ENCODE measurements around the gene DUSP22.

Gene DUSP22

DNA sequence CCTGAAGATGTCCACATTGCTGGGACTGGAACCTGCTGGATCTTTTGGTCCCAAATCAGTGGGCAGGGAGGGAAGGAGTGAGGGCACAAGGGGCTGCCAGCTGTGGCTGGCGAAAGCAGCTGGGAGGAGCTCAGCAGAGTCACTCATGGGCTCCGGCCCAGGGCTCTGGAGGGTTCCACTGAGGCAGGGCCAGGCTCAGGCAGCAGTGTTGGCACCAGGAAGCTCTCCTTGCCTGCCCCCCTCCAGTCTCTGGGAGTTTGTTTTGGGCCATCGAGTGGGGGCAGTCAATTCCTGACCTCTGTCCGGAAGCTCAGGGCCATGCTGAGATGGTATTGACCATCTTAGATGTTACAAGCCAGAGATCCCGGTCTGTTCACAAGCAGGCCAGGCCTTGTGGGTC is 60.2 kb downstream of the DUSP22 start:
- no peak for DNase-seq (ENCODE audit: low spot score)

DNA sequence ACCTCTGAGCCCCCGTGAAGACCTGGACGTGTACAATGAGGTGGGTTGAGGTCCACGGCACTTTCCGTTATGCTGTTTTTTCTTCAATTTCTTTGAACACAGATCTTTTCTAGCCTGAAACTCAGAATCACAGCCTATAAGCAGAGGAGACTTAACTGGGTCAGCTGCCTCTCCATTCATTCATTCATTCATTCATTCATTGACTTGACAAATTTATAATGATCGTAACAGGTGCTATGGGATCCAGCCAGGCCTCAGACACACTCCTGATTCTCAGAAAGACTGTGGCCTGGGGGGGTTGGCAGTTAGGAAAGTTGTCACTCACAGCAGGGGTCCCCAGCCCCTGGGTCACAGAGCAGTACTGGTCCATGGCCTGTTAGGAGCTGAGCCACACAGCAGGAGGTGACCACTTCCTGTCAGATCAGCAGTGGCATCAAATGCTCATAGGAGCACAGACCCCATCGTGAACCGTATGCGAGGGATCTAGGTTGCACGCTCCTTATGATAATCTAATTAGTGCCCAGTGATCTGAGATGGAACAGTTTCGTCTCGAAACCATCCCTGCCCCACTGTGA is 60.7 kb downstream of the DUSP22 start:
- no peak for DNase-seq (ENCODE audit: low spot score)

DNA sequence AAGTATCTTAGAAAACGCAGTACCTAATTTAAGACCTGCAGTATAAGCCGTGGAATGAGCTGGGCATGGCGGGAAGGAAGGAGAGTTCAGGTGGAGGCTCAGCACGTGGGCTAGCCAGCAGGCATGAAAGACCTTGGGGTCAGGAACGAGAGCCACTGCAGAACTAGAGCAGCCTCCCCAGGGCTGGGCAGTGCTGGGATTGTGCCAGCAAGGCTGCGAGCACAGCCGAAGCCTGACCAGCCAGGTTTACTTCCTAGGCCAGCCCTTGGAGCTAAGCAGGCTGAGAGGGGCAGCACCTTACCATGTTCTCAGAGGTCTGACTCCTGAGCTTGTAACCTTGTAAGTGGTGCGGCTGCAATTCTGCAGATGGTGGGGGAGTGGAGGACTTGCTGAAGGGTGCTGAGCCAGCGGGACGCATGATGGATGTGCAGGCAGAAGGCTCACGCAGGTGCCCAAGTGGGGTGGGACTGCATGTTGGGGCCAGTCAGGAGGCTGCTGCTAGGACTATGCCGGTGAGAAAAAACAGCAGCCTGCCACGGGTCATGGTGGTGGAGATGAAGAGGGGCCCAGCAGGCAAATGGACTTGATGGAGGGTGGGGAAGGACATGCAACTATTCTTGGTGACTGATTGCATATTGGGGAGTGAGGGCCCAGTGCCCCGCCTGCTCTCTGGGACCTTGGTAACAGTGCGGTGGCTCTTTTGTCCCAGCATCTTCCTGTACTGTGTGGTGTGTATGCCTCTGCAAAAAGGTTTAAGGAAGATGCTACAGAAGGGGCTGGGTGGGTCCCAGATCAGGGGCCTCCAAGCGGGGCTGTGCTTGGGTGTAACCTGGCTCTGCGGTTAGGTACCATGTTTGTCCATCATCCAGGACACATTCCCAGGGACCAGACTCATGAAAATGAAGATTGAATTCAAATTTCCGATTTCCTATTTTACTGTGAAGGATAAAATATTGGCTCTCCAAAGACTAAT is 61.6 kb downstream of the DUSP22 start:
- no peak for DNase-seq (ENCODE audit: low spot score)

DNA sequence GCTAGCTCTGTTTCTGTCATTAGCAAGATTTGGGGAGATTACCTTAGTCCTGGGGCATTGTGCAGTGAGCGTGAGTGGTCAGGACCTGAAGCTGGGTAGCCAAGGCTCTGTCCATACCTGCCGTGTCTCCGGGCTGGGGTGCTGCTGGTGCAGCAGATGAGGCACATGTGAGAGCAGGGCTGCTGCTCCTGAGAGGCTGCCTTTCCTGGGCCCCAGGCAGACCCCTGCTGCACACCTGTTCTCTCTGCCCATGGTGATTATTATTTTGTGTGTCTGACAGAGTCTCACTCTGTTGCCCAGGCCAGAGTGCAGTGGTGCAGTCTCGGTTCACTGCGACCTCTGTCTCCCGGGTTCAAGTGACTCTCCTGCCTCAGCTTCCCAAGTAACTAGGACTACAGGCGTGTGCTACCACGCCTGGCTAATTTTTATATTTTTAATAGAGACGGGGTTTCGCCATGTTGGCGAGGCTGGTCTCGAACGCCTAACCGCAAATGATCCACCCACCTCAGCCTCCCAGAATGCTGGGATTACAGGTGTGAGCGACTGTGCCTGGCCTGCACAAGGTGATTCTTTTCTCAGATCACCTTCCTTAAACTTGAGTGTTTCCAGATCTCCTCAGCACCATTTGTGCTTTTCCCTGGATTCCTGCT is 62.5 kb downstream of the DUSP22 start:
- DNase-seq (ENCODE audit: low spot score), result no peak

DNA sequence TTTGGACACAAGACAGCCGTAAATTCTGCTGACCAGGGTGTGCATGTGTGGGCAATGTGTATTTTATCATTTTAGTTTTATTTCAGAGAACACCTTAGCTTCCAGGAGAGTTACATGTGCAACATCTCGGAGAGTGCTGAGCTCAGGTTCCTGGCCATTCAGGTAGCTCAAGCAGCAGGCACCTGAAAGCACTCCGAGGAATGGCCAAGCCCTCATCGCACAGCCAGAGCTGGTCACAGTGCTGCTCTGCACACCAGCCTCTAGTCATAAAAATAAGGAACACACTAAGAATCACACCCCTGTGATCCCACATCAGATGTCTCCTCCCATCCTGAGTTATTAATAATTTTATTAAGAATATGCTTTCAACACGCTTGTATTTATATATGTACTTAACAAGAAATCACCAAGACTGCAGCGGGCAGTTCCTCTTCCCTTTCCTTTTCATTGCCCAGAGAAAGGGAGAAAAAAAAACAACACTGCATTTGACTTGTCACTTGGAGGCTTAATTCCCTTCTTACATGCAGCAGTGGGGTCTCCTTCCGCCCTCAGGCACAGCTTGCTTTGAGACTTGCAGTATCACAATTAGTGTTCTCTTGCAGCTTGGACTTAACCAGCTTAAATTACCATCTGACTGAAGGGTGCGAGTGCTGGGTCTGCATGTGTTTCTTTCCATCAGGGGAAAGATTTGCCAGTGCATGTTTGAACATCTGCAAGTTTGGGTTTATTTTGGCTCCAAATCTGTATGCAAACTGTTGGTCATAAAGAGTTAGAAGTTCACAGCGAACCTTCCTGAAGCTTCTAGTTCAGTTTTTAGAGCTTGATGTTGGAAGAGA is 63.3 kb downstream of the DUSP22 start:
- no peak for DNase-seq (ENCODE audit: low spot score)

DNA sequence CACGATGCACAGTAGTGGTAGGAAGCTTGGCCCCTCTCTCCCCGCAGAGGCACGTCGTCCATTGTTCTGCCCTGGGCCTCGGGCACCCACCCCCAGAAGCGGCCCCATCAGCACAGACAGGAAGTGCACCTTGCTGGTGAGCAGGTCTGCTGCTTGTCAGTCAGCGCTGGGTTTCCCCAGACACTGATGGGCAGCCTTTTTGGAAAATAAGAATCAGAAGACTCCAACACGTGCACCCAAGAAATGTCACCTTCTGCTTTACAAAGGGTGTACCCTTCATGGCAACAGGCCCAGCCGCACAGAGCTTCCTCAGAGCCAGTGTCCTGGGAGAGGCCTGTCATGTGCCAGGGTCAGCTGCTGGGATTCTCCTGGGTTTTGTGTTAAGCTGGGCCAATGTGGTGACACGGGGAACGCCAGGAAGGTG is 64.6 kb downstream of the DUSP22 start:
- no peak for DNase-seq (ENCODE audit: low spot score)

DNA sequence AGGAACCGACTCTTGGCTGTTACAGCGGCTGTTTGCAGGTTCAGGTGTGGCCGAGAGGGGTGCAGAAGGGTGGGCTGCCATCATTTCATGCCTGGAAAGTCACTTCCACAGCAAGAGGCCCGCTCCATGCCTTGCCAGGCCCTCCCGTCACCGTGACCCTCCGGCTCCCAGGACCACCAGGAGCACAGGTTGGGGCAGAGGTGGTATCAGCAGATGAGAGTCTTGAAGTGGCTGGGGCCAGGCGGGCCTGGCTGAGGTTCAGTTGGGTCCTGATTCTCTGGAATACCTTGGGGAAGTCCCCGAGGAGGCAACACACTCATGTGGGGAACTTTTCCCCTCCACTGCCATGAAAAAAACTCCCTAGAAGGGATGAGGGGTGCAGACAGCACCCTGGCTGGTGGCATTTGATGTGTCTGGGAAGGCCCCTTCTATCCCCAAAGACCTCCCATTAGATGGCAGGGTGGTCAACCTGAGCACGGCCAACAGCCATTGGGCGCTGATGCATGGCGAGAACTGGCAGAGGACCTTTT is 65.0 kb downstream of the DUSP22 start:
- DNase-seq (ENCODE audit: low spot score), result no peak

DNA sequence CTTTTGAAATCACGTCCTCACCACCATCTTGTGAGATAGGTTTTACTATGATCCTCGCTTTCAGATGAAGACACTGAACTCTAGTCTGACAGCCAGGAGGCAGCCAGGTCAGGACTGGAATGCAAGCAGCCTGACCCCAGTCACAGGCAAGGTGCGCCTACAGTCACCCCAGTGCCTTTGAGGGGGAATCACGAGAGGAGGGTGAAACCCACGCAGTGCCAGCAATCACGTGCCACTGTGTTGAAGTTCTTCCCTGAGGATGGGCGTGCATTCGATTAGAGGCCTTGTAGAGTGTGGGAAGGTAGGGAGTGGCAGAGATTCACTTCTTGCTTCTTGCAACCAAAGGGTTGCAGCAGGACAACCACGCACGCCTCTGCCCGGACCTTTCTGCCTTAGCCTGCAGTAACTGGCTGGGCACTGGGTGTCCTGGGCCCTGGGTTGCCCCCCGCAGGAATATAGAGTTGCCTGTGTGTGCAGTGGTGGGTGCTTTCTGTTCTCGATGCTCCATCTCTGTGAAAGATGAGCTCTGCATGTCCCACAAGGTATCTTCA is 65.6 kb downstream of the DUSP22 start:
- DNase-seq (ENCODE audit: low spot score), result no peak

DNA sequence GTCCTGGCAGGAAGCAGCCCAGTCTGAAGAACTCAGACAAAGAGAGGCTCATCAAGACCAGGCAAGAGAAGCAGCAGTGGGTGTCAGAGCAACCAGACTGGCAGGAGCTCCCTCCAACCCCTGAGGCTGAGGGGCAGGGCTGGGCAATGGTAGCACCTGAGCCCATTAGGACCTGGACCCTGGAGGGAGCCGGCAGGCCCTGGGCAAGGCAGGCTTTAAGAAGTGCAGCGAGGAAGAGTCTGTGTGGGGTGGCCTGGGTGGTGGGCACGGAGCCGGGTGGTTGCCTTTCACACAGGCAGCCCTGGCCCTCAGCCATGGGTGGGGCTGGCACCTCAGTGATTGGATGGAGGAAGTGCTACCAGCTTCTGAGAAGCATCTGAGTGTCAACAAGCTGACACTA is 66.1 kb downstream of the DUSP22 start:
- no peak for DNase-seq (ENCODE audit: low spot score)

DNA sequence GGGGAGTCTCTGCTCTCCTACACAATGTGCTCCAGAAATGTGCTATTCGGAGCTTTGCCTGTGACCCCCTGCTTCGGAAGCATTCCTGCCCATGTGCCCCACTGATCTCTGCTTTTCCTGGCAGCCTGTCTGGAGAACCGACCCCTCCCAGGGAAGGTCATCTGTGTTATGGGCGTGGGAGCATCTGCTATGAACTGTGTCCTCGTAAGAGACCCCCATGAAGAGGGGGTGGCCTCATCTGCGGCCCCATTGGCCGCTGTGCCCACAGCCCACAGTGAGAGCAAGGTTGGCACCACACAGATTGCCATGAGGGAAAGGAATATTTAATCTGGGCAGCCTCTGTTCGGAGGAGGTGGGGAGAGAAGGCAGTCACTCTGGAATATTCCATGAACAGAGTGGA is 66.6 kb downstream of the DUSP22 start:
- no peak for DNase-seq (ENCODE audit: low spot score)

DNA sequence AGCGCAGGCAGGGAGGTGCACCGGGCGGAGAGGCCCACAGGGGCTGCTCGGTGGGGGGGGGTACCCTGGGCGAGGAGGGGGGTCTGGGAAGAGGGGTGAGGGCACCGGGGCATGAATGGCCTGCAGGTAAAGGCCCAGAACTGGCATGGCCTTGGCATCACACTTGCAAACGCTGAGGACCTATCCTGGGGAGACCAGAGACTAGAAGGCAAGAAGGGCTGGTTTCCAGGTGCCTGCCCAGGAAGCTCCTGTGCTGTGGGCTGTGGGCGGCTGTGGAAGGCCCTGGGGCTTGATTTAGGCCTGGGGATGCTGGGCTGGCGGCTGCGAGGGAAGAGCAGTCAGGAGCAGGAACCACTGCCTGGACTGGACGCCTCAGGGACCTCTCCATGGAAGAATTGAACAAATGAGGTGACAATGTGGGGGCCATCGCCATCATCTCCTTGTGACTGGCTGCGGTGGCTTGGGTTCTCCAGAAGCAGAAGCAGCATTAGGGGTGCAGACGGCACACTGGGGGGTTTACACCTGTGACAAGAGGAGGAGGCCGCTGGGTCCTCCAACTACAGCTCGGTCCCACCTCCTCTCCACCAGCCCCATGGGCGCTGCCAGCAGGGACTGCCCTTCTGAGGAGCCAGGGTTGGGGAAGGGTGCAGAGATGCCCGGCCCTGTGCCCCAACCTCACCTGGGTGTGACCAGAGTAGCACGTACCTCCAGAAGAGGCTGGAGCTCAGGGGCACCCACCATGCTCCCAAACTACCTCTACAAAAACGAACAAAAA is 67.2 kb downstream of the DUSP22 start:
- DNase-seq (ENCODE audit: low spot score), result no peak

DNA sequence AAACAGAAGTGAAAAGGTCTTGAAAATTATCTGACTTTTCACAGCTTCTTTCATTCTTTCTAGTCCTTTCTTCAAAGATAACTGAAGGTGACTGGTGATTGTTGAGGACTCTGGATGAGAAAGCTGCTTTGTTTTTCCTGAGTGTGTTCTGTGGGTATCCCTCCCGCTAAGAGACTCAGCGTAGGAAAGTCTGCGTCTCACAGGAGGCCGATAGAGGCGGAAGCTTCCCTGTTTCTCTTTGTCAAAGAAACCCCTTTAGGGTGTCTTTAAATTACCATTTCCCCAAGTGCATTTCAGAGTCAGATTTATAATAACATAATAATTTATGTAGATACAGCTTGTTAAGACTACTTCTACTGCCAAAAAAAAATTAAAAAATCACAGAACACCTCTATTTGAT is 68.1 kb downstream of the DUSP22 start:
- DNase-seq (ENCODE audit: low spot score), result no peak

DNA sequence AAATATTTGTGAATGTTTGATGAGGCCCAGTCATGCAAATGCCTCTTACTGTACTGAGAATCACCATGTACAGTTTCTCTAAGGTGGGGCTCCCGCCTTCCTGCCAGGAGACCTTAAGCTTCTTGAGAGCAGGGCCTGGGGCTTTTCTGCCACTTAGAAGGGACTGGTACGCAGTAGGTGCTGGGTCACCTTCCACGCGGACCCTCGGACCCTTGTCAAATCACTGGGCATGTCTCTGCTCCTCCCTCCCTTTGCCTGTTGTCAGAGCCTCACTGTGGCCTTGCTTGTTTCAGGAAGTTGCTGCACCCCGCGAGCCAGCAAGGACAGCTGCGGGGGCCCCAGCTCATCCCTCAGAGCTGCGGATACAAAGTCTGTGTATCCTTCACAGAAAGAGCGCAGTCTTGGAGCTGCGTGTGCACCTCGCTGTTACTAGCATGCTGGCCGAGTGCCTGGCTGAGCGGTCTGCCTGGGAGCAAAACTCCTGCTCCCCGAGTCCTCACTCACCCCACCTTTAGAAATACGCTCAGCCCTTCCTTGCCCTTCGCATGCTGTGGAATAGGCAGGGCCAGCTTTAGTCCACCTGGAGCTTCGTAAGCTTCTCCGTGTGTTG is 68.6 kb downstream of the DUSP22 start:
- no peak for DNase-seq (ENCODE audit: low spot score)

DNA sequence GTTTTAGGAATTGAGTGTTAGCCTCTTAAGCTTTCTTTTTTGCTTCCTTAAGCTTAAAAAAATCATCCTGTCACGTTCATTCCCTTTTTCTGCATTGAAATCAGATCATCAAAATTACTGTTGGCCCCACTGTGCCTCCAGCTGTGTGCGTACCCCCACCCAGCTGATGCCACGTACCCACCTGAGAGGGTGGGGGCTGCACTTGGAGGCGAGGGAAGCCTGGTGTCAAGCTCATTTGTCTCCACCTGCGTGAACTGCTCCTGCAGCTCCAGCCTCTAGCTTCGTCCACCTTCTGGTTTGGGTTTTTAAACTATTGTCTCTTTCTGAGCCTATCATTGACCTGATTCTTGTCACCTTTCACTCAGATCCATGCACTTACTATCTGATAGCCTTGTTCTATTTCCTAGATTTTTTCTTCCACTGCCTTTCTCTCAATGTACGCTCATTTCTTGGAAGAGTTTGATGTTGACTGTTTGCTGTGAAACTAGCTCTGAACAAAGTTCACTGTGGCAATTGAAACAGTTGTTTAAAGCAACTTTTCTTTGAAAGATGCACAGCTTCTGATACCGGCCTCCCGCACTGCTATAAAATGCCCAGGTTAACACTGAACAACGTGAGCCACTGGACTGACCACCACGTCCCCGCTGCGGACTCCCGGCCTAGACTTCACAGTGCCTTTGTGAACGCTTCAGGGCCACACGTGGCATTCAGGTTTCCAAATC is 69.3 kb downstream of the DUSP22 start:
- no peak for DNase-seq (ENCODE audit: low spot score)

DNA sequence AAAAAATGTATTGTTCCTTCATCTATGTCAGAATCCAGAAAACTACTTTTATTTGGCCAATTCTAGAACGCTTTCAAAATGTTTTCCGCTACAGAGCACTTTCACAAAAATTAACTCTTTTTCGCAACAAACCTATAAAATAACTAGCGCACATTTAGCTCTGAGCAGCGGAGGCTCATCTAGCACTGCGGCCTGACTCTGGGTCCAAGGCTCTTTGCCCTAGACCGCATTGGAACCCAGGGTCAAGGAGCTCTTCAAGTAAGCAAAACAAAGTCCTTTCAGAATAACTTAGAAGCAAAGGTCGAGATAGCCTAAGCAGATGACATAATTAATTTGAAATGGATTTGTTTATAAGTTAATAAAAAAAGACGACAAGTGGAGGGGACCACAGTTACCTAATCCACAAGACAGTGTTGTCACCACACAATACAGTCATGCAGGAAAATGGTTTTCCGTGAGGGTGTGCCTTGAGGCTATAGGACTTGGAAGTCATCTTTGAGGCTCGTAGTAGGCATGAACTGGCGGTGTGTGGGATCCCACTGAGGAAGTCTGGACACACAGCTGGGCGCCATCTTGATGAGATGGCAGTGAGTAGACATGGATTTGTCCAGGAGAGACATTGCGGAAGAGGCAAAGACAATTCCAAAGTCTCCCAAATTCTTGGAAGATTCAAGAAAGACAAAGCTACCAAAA is 70.1 kb downstream of the DUSP22 start:
- DNase-seq (ENCODE audit: low spot score), result no peak

DNA sequence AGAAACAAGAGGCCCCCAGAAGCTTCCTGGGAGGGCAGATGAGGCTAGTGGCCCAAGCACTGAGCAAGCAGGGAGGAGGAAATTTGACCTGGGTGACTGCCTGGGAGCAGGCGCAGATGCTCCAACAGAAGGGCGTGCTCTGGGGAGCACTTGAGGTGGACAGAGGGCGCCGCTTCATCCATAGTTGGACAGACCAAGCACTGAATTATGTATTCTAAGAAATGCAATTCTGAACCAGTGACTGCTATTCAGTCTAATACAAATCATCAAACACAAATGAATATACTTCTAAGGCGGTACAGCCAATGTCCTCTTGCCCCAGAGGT is 70.6 kb downstream of the DUSP22 start:
- no peak for DNase-seq (ENCODE audit: low spot score)

DNA sequence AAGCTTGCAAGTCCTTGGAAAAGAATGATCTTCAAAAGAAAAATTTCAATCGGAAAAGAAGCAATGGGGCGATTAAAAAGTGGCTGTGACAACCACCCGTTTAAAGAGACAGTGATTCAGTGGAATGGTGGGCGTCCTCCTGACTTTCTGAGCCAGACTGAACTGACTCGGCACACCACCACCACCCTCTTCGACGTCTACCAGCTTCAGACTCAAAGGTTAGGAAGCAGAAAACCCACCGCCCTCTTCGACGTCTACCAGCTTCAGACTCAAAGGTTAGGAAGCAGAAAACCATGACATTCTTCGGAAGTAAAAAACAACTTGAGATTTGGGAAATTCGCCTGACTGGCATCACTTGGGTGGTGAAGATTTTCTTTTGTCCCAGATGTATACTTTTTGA is 71.0 kb downstream of the DUSP22 start:
- DNase-seq (ENCODE audit: low spot score), result no peak

DNA sequence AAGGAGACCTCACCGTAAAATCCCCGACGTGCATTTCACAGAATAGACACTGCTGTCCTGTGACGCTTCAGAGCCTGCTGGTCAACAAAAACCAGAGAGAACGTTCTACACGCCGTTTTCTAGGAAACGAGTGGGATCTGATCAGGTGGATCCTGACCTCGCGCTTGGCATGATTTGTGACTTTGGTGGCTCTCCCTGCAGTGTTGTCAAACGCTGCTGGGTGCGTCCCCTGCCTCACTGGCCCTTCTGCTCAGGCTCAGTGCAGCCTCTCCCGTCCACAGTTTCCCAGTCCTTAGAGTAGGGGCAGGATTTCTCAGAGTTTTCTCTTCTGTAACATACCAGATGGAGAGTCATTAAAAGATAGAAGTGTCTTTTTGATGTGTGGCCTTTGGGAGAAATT is 71.6 kb downstream of the DUSP22 start:
- no peak for DNase-seq (ENCODE audit: low spot score)

Measured in HuH-7 (cell line).